Ishikawa (cell line): ENCODE data around the gene DNLZ.

Experiments used
- CEBPB ChIP-seq: IDR thresholded peaks from 2 replicates; pipeline ENCODE4 v1.6.1; 2012
- CREB1 ChIP-seq: IDR thresholded peaks from 2 replicates; pipeline ENCODE4 v1.6.1; 2012; ENCODE audit warnings: low read depth
- EGR1 ChIP-seq: IDR thresholded peaks from 2 replicates; pipeline ENCODE4 v1.6.1; 2012
- EP300 ChIP-seq: IDR thresholded peaks from 2 replicates; pipeline ENCODE4 v1.6.1; 2012; ENCODE audit warnings: borderline replicate concordance
- FOXM1 ChIP-seq: IDR thresholded peaks from 2 replicates; pipeline ENCODE4 v1.6.1; 2012; ENCODE audit warnings: low read depth, borderline replicate concordance
- NFIC ChIP-seq: IDR thresholded peaks from 2 replicates; pipeline ENCODE4 v1.6.1; 2012
- RAD21 ChIP-seq: IDR thresholded peaks from 2 replicates; pipeline ENCODE4 v1.6.1; 2012; ENCODE audit warnings: low read depth
- TAF1 ChIP-seq: IDR thresholded peaks from 2 replicates; pipeline ENCODE4 v1.6.1; 2012; ENCODE audit warnings: low read depth, mild to moderate bottlenecking
- TCF12 ChIP-seq: IDR thresholded peaks from 2 replicates; pipeline ENCODE4 v1.6.1; 2012; ENCODE audit warnings: low read depth
- TEAD4 ChIP-seq: IDR thresholded peaks from 2 replicates; pipeline ENCODE4 v1.6.1; 2012
- YY1 ChIP-seq: IDR thresholded peaks from 2 replicates; pipeline ENCODE4 v1.6.1; 2012; ENCODE audit warnings: low read depth
- ZBTB7A ChIP-seq: IDR thresholded peaks from 2 replicates; pipeline ENCODE4 v1.6.1; 2012; ENCODE audit warnings: low read depth
- TF ChIP-seq, protein P1 (sequence below): IDR thresholded peaks from 2 replicates; pipeline ENCODE4 v1.6.1; 2012
- TF ChIP-seq, protein P2 (sequence below): IDR thresholded peaks from 2 replicates; pipeline ENCODE4 v1.6.1; 2012; ENCODE audit warnings: low read depth, mild to moderate bottlenecking
- TF ChIP-seq, protein P3 (sequence below): IDR thresholded peaks from 2 replicates; pipeline ENCODE4 v1.6.1; 2012

Gene DNLZ

DNA sequence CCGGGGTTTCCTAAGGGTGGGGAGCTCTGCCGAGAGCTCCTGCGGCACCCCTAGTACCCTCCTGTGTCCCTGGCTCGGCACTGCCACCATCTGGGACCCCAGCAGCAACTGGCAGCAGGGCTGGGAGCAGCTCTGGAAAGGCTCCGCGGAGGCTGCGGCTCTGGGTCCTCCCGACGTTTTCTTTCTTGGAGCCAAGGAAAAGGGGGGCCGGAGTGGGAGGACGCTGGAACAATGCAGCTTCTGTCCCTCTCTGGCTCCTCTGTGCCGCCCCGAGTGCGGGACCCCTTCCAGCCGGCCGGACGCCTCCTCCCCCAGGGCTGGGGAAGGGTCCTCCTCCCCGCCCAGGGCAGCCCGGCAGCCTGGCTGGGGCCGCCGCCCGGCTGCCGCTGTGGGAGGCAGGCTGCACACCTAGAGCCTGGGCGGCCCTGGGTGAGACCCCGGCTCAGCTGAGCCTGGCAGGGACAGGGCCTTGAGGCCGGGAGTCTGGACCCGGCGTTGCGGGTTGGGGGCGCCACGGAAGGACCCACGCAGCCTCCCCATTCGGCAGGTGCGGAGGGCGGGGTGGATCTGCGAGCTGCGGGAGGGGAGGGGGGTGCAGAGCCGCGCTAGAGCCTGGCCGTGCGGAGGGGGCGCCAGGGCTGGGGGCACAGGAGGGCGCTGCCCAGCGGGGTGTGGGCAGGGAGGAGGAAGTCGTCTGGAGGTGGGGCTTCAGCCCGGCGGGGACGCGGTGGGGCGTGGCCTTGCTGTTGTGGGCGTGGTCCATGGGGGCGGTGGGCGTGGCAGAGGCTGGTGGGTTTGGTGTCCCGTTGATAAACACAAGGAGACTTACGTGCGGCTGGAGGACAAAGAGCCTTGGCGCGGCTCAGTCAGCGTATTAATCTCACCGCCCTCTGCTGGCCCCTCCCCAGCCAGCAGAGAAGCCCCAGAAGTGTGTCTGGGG lies 21.1 kb downstream of the DNLZ start:
- TF ChIP-seq ZBTB7A (peak; percentile 80; the same call in 1 of the 2 replicates), CREB1 (no peak), NFIC (no peak), EGR1 (peak; percentile 77)

DNA sequence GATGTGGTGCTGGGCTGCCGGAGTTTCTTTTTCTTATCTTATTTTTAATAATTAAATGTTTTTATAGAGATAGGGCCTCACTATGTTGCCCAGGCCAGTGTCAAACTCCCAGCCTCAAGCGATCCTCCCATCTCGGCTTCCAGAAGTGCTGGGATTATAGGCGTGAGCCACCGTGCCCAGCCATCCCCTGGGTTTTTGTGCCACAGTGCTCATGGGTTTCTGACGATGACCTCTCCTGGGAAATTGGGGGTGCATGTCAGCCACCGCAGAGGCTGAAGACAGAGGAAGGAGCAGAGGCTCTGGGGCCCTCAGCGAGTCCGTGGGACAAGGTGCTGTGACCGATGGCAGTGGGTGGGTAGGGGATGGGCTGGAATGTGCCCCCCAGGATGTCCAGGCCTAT lies 21.8 kb downstream of the DNLZ start:
- TF ChIP-seq TCF12 (no peak), TAF1 (no peak), CEBPB (no peak), CREB1 (no peak), RAD21 (no peak), FOXM1 (no peak), NFIC (no peak), EGR1 (no peak), YY1 (no peak), ZBTB7A (no peak), TEAD4 (no peak), EP300 (no peak)
- TF ChIP-seq, protein P1, sequence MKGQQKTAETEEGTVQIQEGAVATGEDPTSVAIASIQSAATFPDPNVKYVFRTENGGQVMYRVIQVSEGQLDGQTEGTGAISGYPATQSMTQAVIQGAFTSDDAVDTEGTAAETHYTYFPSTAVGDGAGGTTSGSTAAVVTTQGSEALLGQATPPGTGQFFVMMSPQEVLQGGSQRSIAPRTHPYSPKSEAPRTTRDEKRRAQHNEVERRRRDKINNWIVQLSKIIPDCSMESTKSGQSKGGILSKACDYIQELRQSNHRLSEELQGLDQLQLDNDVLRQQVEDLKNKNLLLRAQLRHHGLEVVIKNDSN, result no peak
- TF ChIP-seq, protein P2, sequence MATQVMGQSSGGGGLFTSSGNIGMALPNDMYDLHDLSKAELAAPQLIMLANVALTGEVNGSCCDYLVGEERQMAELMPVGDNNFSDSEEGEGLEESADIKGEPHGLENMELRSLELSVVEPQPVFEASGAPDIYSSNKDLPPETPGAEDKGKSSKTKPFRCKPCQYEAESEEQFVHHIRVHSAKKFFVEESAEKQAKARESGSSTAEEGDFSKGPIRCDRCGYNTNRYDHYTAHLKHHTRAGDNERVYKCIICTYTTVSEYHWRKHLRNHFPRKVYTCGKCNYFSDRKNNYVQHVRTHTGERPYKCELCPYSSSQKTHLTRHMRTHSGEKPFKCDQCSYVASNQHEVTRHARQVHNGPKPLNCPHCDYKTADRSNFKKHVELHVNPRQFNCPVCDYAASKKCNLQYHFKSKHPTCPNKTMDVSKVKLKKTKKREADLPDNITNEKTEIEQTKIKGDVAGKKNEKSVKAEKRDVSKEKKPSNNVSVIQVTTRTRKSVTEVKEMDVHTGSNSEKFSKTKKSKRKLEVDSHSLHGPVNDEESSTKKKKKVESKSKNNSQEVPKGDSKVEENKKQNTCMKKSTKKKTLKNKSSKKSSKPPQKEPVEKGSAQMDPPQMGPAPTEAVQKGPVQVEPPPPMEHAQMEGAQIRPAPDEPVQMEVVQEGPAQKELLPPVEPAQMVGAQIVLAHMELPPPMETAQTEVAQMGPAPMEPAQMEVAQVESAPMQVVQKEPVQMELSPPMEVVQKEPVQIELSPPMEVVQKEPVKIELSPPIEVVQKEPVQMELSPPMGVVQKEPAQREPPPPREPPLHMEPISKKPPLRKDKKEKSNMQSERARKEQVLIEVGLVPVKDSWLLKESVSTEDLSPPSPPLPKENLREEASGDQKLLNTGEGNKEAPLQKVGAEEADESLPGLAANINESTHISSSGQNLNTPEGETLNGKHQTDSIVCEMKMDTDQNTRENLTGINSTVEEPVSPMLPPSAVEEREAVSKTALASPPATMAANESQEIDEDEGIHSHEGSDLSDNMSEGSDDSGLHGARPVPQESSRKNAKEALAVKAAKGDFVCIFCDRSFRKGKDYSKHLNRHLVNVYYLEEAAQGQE, result no peak
- TF ChIP-seq, protein P3, sequence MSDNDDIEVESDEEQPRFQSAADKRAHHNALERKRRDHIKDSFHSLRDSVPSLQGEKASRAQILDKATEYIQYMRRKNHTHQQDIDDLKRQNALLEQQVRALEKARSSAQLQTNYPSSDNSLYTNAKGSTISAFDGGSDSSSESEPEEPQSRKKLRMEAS, result no peak

DNA sequence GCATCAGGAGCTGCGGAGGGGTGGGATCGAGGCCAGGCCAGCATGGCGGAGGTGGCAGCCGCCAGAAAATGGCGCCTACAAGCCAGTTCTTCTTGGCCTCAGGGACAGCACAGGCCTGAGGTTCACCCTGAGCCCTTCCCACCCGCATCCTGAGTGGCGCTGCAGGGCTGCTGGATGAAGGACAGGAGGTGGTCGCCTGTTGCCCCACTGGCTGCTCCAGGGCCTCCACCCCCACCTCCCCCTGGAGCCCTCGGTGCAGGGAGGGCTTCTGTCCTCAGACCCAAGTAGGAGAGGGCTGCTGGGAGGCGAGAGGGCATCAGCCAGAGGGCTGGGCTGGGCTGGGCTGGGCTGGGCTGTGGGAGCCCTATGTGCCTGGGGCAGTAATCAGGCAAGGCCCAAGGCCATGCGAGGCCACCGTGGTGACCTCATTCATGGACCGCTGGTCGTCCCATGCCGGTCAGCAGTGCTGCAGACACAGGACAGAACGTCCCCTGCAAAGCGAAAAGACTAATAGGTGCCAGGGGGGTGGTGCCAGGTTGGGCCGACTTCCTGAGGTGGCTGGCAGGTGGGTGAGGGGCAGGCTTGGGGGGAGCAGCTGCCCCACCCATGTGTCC lies 22.4 kb downstream of the DNLZ start:
- TF ChIP-seq CEBPB (no peak), NFIC (no peak), TAF1 (no peak), EGR1 (no peak), CREB1 (no peak), RAD21 (no peak), FOXM1 (no peak), EP300 (no peak), ZBTB7A (no peak), TEAD4 (no peak)
- TF ChIP-seq, protein P2, result no peak
- TF ChIP-seq, protein P1, result no peak
- TF ChIP-seq, protein P3, result no peak

DNA sequence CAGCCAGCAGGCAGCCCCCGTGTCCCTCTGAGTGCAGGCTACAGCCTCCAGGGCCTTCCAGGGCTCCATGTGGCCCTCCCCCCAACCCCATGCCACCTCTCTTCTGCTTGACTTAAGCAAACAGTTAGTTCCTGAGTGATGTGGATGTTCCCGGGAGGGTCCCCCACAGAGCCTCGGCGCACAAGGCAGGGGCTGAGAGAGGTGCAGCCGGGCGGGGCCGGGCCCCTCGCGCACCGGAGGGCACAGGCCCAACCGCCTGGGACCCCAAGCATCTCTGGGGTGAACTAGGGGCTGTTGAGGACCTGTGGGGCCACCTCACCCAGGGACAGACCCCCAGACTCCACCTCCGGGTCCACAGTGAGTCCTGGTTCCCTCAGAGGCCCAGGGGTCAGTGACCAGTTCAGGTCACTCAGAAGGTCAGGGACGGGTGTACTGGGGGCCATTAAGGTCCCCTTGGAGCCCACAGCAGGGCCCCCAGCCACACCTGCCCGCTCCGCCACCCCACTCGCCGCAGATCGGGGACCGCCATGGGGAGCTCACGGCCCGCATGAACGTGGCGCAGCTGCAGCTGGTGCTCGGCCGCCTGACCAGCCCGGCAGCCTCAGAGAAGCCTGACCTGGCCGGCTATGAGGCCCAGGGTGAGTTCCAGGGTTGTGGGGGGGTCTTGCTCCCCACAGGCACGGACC lies 23.0 kb downstream of the DNLZ start:
- TF ChIP-seq CEBPB (no peak), YY1 (no peak), TEAD4 (no peak), CREB1 (no peak), FOXM1 (no peak), NFIC (no peak), TAF1 (no peak), EP300 (no peak), TCF12 (no peak), EGR1 (no peak), RAD21 (no peak), ZBTB7A (no peak)
- TF ChIP-seq, protein P3, result no peak
- TF ChIP-seq, protein P2, result no peak
